ENCODE results near the gene PLCL2. TPM values are rescaled to one million over a fixed set of nuclear protein-coding genes. Genes with fewer than 3 reads are reported as not detected.

Gene PLCL2
- total RNA-seq, 3 donors from 2014 or later (not counting 1 experiment from before 2014, with no cell fraction given): 71.5 to 94.9 (median 84.7) TPM

DNA sequence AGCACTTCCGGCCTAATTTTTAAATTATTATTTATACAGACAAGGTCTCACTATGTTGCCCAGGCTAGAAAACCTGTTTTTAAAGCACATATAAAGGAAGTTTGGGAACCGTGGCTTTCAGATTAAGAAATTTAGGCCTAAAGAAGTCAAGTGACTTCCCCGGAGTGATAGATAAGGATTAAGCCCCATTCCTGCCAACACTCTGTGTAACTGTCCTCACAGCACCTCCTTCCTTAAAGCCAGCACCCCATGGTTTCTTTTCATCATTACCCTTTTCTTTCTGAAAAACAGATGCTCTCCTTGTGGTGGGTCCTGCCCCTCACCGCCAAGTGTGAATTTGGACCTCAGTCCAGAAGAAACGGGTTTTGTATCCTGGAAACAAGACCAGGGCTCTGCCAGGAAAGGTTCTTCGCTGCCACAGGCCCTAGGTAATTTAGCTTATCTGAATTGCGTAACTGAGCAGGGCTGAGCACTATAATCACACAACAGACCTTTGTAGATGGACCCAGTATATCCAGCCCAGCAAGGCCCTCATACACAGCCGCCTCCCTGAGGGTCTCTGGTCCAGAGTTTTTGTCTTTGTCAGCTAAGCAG, 231.3 kb downstream of the PLCL2 start:
- H3K27me3 Mint-ChIP-seq (ENCODE audit: low read depth in 2 of 2): peaks cover 0 to 9% of the 10 kb centered on the region in 2 donors

GRCh38 chr3:17118771-17119170, 234.0 kb downstream of the PLCL2 start:
- H3K4me1 ChIP-seq (ENCODE audit: control insufficient read depth, insufficient read depth, low read length): no peaks in the 10 kb centered on the region
- H3K27ac ChIP-seq (ENCODE audit: low read length): no peak overlapping the region
- intact Hi-C loops (cut with micrococcal nuclease): no loop called here
- no peak for TF ChIP-seq CTCF (IDR thresholded peaks at IDR 0.05)
- no peak for ATAC-seq
- Mint-ChIP-seq H3K4me1 (peaks cover 0 to 7% of the 10 kb centered on the region in 2 donors), H3K36me3 (no peaks in the 10 kb centered on the region), H3K9me3 (no peaks in the 10 kb centered on the region), H3K27me3 (ENCODE audit: low read depth in 2 of 2) (peaks cover 0 to 6% of the 10 kb centered on the region in 2 donors), H3K4me3 (no peak overlapping the region), H3K27ac (peak overlapping the region in 1 of 2 donors; percentile 44)
- H3K9me3 ChIP-seq (ENCODE audit: control insufficient read depth, insufficient read depth, low read length): no peaks in the 10 kb centered on the region
- no peaks in the 10 kb centered on the region for H3K36me3 ChIP-seq (ENCODE audit: control insufficient read depth, insufficient read depth, low read length)
- 95% methylated on average over 6 of the region's 6 CpGs for WGBS (ENCODE audit: insufficient coverage)
- H3K4me3 ChIP-seq (ENCODE audit: low read length): no peak overlapping the region
- no peaks in the 10 kb centered on the region for H3K27me3 ChIP-seq (ENCODE audit: control insufficient read depth, insufficient read depth, low read length)
- DNase-seq: no peak

More for the DNA sequence above, 231.3 kb downstream of the PLCL2 start:
- no peak overlapping the region for H3K27ac ChIP-seq (ENCODE audit: low read length)
- no peak overlapping the region for H3K4me3 Mint-ChIP-seq
- no peak overlapping the region for H3K4me3 ChIP-seq (ENCODE audit: low read length)
- H3K4me1 Mint-ChIP-seq: peaks cover 0 to 17% of the 10 kb centered on the region in 2 donors
- ATAC-seq (no peak), DNase-seq (no peak)
- TF ChIP-seq CTCF (IDR thresholded peaks at IDR 0.05): no peak
- no peaks in the 10 kb centered on the region for H3K4me1 ChIP-seq (ENCODE audit: control insufficient read depth, insufficient read depth, low read length)
- no peak overlapping the region for H3K27ac Mint-ChIP-seq
- intact Hi-C loops (cut with micrococcal nuclease): no loop called here
- H3K36me3 ChIP-seq (ENCODE audit: control insufficient read depth, insufficient read depth, low read length): no peaks in the 10 kb centered on the region
- no peaks in the 10 kb centered on the region for H3K9me3 ChIP-seq (ENCODE audit: control insufficient read depth, insufficient read depth, low read length)
- H3K9me3 Mint-ChIP-seq: no peaks in the 10 kb centered on the region
- no peaks in the 10 kb centered on the region for H3K36me3 Mint-ChIP-seq
- 96% methylated on average over 8 of the region's 8 CpGs for WGBS (ENCODE audit: insufficient coverage)
- H3K27me3 ChIP-seq (ENCODE audit: control insufficient read depth, insufficient read depth, low read length): no peaks in the 10 kb centered on the region

- intact Hi-C loops (cut with micrococcal nuclease): no loop called here
- no peaks in the 10 kb centered on the region for H3K9me3 Mint-ChIP-seq
- no peaks in the 10 kb centered on the region for H3K27me3 ChIP-seq (ENCODE audit: control insufficient read depth, insufficient read depth, low read length)
- no peak overlapping the region for H3K27ac ChIP-seq (ENCODE audit: low read length)
- H3K9me3 ChIP-seq (ENCODE audit: control insufficient read depth, insufficient read depth, low read length): no peaks in the 10 kb centered on the region
- H3K27ac Mint-ChIP-seq: peak overlapping the region in 1 of 2 donors; percentile 44
- DNase-seq (no peak), ATAC-seq (no peak)
- TF ChIP-seq CTCF (IDR thresholded peaks at IDR 0.05): no peak
- H3K27me3 Mint-ChIP-seq (ENCODE audit: low read depth in 2 of 2): peaks cover 0 to 6% of the 10 kb centered on the region in 2 donors
- H3K36me3 ChIP-seq (ENCODE audit: control insufficient read depth, insufficient read depth, low read length): no peaks in the 10 kb centered on the region
- H3K4me3 Mint-ChIP-seq: no peak overlapping the region
- 97% methylated on average over 5 of the region's 5 CpGs for WGBS (ENCODE audit: insufficient coverage)
- H3K4me3 ChIP-seq (ENCODE audit: low read length): no peak overlapping the region
- peaks cover 0 to 5% of the 10 kb centered on the region in 2 donors for H3K4me1 Mint-ChIP-seq
- H3K4me1 ChIP-seq (ENCODE audit: control insufficient read depth, insufficient read depth, low read length): no peaks in the 10 kb centered on the region
- H3K36me3 Mint-ChIP-seq: no peaks in the 10 kb centered on the region
Measured at GRCh38 chr3:17119201-17120072, 234.7 kb downstream of the PLCL2 start.
